KBM-7 (cell line): ENCODE measurements around the gene CDH13.

Experiments
- DNase-seq: peaks from one replicate; pipeline ENCODE4 v3.0.0-alpha.2; 2015
- in situ Hi-C: fragments of 300-500 bp; cut with MboI; formaldehyde crosslinking; loops from 2 replicates; pipeline ENCODE4 v1.14.3; 2020; ENCODE audit warnings: low sequenced_read_pairs, low pct_unique_long_range_greater_than_20kb, mixed read lengths

The CDH13 gene

DNA sequence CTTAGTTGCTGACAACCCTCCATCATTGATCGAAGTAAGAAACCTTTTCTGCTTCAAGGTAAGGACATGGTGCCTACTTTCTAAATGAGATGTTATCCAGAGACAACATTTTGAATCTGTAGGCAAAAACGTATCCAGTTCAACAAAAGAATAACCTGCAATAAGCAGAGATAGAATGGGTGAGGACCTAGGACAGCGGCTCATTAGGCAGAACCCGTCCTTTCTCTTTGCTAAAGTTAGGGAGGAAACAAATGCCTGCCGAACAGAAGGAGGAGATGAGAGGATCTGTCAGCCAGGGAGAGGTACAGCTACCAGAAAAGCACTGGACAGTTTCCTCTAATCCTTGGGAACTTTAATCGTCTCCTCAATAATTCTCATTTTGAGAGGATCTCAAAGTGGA lies 183.3 kb downstream of the CDH13 start:
- DNase-seq = no peak
- in situ Hi-C loops = no loop called here

DNA sequence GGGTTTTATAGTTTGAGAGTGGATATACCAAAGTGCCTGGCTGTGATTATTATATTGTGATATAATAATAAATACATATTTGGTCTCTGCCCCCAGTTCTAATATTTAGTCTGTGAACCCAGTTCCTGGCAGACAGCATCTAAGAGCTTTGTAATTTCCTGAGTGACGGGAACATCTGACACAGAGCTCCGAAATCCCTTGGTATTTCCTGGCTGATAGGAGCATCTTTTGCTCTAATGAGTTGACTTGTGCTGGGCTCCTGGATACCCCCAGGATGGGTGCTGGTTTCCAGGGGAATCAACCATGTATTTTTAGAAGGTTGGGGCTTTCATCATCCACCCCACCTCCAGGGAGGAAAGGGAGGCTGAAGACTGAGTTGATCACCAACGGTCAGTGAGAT lies 187.3 kb downstream of the CDH13 start:
- in situ Hi-C loops = no loop called here
- no peak for DNase-seq

DNA sequence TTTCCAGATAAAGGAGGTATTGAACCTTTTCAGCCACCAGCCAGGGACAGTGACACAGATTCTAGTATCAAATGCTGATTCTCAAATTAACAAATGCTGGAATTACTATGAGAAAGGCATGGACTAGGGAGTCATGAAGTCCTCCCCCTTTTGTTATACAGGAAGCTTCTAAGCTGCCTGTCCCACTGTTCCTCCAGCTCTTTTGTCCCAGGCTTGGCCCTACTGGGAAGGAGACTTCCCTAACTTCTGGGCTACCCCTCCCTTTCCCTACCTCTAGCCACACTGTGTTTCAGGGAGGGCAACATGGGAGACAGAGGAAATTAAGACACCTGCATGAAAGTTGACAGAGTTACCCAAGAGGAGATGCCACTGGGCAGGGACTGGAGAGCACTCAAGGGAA lies 192.5 kb downstream of the CDH13 start:
- DNase-seq = no peak
- in situ Hi-C loops = no loop called here

DNA sequence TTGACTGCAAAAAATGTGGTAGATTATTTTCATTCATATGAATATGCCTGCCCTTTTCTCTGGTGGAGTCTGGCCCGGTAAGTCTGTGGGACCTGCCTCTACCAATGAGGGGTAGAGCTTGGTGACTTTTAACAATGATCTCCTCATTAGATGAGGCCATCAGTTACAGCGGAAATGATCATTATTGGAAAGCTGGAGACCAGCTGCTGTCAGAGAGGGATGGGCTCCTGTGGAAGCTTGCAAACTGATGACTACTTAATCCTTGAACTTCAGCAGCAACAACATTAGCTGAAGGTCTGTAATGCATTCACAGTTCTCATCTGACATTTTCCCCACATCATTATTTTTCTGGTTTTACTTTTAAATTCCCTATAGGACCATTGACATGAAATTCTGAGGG lies 194.1 kb downstream of the CDH13 start:
- in situ Hi-C loops = no loop called here

DNA sequence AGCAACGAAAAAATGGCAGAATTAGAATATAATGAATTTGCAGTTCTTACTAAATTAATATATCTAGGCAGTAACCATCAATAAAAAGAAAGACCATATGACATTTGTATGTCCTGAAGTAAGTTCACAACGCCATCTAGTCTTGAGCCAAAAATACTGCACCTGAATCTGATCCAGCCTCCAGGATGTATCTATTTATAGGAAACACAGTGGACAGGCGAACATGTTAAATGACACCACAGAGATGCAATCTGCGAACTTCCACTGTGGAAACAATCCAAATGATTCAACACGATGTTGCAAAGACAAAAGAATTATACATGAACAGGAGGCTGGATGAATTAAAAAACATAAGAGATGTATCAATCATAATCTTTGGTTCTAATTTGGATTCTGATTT lies 197.6 kb downstream of the CDH13 start:
- DNase-seq = no peak
- in situ Hi-C loops = no loop called here

More for the DNA sequence above, 194.1 kb downstream of the CDH13 start:
- no peak for DNase-seq

DNA sequence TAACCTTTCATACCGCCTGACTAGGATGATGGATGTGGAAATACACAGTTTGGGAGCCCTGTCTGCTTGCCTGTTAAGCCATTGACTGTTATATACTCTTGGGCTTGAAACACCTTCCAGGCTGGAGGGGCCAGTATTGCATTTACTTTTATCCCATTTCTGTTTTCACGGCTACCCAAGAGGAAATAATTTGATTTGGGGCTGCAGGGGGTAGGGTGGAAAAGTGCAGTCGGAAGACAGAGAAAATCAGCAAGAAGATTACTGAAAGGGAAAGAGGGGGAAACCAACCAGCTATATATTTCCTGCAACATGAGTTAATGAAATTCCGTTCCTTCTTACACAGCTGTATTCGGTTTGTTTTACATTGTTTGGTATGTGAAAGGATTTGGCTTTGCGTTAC lies 202.5 kb downstream of the CDH13 start:
- in situ Hi-C loops = no loop called here
- no peak for DNase-seq

DNA sequence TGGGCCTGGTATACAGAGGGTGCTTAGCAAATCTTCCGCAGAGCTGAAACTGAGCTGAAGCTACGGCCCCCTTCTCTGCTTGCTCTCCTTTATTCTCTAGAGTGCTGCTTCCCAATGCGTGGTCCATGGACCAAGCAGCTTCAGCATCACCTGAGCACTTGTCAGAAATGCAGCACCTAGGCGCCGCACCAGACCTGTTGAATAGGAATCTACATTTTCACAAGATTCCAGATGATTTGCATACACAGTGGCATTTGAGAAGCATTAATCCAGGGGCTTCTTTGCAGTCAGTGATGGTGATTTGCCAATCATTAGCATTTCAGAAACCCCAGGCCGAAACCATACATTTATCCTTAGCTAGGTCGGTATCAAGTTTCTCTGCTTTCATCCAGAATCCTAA lies 204.2 kb downstream of the CDH13 start:
- no peak for DNase-seq
- in situ Hi-C loops = no loop called here

DNA sequence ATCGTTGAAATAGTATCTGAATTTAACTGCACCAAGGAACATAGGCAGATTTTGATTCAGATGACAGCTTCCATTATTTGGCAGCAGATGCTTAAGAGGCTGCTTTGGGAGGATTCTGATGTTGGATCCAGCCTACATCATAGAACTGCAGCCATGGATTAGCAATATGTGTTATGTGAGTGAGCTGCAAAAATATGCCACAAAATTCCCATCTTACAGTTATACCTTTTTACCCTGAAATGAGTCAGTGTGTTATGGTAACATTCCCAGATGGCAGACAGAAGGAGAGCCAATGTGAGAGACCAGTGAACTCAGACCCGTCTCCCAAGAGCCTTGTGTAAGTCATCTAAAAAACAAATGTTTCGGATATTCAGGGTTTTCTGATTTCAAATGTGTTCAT lies 206.1 kb downstream of the CDH13 start:
- in situ Hi-C loops = no loop called here
- no peak for DNase-seq

DNA sequence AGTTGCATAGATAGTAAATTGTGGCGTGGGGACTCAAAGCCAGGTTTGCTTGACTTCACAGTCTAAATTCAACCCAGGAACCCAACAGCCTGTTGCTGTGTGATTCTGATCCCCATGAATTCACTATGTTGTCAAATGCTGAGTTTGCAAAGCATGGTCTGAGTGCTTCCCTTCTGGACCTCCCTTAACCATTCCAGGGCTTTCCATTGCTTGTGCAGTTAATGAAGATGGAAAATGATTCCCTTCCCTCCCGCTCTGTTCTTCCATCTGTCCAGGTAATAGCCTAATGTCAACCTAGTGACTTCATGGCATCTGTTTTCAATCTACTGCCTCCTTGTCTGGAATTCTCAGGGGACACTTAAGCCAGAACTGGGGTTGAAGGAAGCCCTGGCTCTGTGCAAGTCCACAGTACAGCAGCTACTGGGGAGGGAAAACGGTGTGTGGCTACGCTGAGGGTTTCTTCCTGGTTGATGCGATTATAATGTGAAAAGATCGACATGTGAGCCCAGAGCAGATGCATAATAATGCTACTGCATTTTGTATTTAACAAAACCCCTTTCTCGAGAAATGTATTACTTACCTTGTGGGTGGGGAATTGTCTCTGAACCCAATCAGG lies 206.7 kb downstream of the CDH13 start:
- DNase-seq = no peak
- in situ Hi-C loops = no loop called here

DNA sequence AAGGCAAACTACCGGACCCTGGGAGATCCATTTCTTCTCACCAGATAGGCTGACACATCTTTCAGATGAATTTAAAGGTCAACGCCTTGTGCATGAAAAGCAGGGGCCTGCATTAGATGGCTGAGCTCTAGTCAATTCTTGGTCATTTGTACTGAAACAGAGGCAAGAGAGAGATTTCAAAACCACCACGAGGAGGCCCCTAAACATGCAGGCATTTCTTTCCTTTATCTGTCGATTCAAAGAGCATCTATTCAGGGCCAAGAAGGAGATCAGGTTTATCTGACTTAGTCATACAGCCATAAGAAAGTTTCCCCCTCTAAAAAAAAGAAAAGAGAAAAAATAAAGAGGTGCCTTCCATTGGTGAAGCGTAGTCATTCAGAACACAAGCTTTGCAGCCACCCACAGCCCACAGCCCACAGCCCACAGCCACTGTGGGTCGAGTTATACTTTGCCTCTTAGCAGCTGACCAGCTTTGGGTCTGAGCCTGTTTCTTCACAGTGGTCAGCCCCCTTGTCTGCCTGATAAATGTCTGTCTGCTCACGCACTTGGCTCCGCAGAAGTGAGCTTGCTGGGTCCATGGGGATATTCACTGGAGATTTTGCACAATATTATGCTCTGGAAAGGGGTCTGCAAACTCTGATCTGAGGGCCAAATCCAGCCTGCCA lies 207.5 kb downstream of the CDH13 start:
- in situ Hi-C loops = no loop called here
- no peak for DNase-seq

DNA sequence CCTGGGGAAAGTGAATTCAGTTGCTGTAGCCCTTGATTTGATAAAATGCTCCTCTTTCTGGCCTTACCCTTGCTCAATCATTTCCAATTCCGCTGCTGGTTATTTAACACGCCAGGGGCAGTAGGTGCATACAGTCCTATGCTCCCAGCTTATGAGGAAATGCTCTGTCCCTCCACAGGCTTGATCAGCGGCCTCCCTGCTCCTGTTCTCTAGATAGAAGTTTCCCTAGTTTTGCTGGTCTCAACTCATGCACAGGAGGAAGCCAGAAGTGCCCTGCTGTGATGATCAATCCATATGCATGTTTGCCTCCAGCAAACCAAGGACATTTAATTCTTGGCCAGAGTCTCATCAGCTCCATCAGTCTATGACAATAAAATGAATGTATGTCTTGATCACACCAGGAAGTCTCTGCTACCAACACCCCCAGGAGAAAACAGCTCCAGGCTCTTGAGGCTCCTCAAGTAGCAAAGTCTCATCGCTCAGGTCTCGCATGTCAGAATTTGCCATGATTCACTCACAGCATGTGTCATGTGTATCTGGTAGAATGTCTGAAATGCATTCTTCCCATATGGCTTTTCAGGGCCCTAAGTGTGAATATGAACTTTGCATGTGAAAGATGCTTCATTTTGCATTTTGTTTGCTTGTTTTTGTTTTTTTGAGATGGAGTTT lies 208.9 kb downstream of the CDH13 start:
- in situ Hi-C loops = no loop called here
- no peak for DNase-seq

DNA sequence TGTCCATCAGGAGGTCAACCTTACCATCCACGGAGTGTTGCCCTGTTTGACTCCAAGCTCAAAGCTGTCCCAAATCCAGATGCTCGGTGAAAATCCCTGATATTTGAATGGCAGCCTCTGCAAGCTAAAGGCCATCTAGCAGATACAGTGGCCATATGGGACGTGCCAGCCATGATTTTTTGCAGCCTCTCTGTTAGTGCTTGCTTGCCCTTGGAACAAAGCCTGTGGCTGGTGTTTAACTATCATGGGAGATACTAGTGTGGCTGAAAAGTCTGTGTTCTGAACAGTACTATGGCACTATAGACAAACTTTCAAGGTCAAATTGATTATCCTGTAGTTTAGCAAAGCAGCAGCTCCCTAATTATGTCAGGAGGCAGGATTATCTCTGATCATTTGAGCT lies 214.3 kb downstream of the CDH13 start:
- DNase-seq = no peak
- in situ Hi-C loops = no loop called here

DNA sequence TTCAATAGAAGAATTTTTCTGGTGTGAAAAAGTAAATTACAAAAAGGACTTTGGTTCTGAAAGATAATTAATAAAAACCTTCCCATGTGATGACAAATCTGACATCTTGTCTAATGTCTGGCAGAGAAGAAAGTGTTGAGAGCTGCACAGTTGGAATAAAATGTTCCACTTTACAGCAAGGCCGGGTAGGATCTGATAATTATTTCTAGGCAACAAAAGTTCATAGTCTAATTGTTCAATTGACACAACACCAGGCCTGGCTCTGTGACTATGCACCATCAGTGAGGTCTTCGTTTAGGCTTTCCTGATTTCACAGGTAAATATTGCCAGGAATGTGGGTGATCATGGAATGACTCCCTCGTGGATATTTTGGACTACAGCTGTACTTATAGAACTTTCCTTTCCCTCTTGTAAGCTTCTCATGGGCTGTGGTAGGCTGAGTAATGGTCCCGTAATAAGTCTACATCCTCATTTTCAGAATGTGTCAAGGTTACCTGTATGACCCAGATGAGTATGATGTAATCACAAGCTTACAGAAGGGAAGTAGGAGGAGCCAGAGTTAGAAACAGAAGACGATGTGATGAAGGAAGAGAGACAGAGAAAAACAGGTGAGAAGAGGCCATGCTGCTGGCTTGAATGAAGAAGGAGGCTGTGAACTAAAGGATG lies 217.0 kb downstream of the CDH13 start:
- in situ Hi-C loops = no loop called here
- no peak for DNase-seq

DNA sequence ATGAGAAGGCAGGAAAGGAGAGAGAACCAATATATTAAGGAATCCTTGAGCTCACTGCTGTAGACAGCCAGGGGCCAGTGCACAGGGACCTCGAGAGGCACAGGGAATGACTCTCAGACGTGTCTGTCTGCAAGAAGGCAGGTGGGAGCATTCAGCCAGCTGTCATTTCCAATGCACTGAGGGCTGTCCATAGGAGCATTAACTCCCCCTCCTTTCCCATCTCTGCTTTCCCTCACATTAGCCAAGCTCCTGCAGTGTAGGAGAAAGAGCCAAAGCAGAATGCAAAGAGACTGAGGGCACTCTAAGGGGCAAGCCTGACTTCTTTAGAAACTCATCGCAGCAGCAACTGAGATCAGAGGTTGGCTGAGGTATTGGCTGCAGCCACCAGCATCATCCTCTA lies 218.3 kb downstream of the CDH13 start:
- DNase-seq = no peak
- in situ Hi-C loops = no loop called here

DNA sequence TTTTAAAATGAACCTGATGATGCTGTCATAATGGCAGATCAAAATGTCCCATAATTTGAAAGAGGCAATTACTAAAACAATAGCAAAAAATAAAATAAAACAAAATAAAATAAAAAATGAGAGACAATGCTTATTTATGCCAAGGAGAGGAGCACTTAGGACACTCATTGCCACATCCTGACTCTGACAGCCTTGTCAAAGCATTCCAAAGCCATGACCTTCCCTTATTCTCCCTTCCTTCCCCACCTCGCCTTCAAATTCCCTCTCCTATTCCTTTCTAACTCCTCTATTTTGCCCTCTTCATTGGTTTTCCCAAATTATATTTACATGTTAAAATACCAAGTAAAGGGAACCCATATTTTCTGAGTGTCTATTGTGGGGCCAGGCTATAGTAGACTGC lies 220.0 kb downstream of the CDH13 start:
- in situ Hi-C loops = no loop called here
- no peak for DNase-seq

DNA sequence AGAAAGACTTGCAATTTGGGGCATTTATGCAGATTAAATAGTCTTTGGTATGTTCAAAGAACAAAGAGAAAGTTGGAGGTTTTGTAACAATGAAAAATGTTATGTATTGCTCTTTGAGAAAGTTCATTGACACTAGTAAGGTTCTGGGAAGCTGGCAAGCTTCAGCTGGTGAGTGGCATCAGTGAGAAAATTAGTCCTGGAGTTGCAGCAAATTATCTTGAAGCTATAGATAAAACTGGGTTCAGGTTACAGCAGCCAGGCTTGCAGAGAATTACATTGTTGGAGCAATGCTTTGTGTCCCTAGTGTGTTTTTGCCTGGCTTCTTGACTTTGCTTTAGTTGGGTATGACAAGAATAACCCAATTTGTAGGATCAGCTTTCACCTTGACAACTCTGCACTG lies 221.2 kb downstream of the CDH13 start:
- in situ Hi-C loops = no loop called here
- no peak for DNase-seq

DNA sequence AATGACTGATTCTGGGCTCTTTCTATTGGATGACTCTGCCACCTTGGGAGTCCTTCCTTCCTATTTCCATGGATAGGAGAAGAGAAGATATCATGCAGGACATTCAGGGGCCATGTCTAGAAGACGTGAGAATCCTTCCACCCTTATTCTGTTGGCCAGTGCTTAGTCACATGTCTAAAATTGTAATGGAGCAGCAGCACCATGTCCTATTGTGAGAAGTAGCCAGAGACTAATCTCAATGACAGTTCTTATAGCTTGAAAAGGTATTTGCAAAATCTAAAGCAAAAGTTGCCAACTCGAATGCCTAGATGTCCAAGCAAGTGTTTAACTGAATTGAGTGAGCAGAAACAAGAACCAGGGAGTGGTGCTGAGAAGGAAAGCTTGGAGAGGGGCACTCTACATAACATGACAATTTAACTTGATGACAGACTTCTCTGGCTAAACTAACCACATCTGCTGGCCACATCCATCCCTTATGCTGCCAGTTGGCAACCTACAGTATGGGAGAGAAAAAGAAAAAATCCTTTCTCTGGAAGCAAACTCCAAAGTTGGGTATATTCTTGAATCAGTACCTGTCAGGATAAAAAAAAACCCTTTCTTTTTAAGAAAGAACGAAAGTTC lies 225.7 kb downstream of the CDH13 start:
- DNase-seq = no peak
- in situ Hi-C loops = no loop called here

DNA sequence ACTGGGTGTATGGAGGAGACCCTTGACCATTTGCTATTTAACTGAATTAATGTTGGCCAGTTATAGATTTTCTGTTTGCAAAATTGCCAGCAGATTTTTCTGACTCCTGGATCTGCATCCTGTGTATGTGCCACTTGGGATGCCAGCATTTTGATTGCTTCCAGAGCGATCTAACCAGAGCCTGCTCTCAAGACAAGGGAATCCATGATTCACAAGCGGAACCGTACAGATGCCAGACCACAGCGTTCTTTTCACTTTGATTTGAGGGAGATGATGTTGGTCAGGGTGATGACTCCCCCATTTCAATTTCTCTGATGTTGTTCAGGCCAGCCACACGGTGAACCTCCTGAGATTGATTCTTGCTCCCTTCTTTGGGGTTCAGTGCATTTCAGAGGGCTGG lies 228.7 kb downstream of the CDH13 start:
- DNase-seq = no peak
- in situ Hi-C loops = no loop called here

DNA sequence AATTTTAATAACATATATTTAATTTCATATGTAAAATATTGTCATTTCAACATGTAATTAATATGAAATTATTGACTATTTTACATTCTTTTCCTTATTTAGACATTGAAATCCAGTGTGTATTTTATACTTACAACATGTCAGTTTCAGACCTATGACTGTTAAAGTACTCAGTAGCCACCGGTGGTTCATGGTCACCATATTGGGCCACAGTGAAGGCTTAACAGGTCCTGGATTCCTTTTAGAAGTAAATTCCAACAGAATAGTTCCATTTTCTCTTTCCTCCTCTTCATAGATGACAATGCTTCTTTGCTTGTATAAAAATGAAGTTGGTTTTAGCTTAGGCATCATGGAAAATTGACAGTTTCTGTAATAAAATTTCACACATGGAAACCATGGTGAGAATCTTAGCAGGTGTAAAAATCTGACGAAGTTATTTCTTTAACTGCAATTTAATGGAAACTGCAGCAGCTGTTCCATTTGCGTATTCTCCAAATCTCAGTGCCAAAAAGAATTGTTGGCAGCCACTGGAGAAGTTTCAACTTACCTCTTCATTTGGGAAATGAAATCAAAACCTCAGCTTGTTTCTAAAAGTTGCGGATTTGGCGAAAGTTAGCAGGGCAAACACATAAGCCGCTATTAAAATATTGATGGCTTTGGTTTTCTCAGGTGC lies 231.1 kb downstream of the CDH13 start:
- in situ Hi-C loops = no loop called here
- DNase-seq = no peak
